ENCODE measurements around the gene PPP2R3A.
A peak's percentile ranks its signal among the peaks of the same experiment; 100 is the strongest.

Gene PPP2R3A, protein sequence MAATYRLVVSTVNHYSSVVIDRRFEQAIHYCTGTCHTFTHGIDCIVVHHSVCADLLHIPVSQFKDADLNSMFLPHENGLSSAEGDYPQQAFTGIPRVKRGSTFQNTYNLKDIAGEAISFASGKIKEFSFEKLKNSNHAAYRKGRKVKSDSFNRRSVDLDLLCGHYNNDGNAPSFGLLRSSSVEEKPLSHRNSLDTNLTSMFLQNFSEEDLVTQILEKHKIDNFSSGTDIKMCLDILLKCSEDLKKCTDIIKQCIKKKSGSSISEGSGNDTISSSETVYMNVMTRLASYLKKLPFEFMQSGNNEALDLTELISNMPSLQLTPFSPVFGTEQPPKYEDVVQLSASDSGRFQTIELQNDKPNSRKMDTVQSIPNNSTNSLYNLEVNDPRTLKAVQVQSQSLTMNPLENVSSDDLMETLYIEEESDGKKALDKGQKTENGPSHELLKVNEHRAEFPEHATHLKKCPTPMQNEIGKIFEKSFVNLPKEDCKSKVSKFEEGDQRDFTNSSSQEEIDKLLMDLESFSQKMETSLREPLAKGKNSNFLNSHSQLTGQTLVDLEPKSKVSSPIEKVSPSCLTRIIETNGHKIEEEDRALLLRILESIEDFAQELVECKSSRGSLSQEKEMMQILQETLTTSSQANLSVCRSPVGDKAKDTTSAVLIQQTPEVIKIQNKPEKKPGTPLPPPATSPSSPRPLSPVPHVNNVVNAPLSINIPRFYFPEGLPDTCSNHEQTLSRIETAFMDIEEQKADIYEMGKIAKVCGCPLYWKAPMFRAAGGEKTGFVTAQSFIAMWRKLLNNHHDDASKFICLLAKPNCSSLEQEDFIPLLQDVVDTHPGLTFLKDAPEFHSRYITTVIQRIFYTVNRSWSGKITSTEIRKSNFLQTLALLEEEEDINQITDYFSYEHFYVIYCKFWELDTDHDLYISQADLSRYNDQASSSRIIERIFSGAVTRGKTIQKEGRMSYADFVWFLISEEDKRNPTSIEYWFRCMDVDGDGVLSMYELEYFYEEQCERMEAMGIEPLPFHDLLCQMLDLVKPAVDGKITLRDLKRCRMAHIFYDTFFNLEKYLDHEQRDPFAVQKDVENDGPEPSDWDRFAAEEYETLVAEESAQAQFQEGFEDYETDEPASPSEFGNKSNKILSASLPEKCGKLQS (N-terminal part only)

DNA sequence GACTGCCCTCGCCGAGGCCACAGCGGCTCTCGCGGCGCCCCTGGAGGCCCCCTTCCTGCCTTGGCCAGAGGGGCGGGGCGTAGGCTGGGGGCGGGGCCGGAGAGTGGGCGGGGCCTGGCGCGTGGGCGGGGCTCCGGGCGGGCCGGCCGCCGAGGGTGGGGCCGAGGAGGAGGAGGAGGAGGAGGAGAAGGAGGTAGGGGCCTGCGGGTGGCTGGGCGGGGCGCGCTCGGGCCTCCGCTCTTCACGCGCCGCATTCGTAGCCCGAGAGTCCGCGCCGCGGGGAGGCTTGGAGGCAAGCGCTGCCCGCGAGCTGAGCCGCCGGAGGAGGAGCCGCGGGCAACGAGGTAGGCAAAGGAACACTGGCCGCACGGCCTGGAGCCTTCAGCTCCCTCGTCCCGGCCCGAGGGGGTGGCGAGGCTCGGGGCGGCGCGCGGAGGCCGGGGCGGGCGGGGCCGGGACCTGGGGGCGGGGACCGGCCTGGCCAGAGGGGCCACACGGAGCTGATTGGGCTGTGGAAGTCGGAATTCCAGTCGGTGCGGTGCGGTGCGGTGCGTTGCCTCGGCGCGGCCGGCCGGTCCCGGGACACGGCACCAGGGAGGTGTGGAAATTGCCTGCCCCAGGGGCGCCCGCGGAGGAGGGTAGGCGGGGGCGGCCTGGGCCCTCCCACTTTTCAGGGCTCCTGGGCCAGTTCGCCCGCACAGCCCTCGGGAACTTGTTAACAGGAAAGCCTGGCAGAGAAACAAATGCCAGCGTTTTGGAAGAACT is at the start of gene PPP2R3A:
Gene PPP2R3A (plus strand): TSS at position 223 of the 765 bp plus-strand sequence. CDS start 35,771 bp downstream, outside the sequence.
- H3K27ac ChIP-seq, result peak within 1 kb of the TSS; percentile 83
- TF ChIP-seq CTCF (conservative IDR thresholded peaks at IDR 0.05) (no peak), ZFX (IDR thresholded peaks at IDR 0.05) (peak; percentile 63)

GRCh38 chr3:135916310-135916709 is 49.2 kb upstream of the PPP2R3A start:
- TF ChIP-seq ZFX (IDR thresholded peaks at IDR 0.05) (no peak), CTCF (conservative IDR thresholded peaks at IDR 0.05) (no peak)
- no peak overlapping the region for H3K27ac ChIP-seq

GRCh38 chr3:135917076-135917475 is 48.5 kb upstream of the PPP2R3A start:
- H3K27ac ChIP-seq, result no peak overlapping the region
- no peak for TF ChIP-seq ZFX (IDR thresholded peaks at IDR 0.05)
- TF ChIP-seq CTCF (conservative IDR thresholded peaks at IDR 0.05), result no peak

- no peak for TF ChIP-seq CTCF (conservative IDR thresholded peaks at IDR 0.05)
- no peak for TF ChIP-seq ZFX (IDR thresholded peaks at IDR 0.05)
- no peak overlapping the region for H3K27ac ChIP-seq
Measured at GRCh38 chr3:135917927-135918597, 47.5 kb upstream of the PPP2R3A start.

DNA sequence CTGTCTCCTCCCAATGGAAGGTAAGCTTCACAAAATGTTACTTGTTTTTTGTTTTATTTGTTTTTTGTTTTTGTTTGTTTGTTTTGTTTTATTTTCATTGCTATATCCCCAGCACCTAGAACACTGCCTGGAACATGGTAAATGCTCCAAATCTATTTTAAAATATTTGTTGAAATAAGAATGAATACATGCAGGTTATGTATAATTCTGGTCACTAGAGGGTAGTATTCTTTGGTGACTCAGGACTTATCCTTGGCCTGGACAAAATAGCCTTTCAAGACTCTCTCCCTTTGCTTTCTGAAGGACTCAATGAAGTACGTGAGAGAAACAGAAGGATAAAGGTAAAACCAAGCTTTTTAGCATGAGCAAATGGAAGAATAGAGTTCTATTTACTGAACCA is 46.9 kb upstream of the PPP2R3A start:
- peak; percentile 80 for TF ChIP-seq CTCF (conservative IDR thresholded peaks at IDR 0.05)
- TF ChIP-seq ZFX (IDR thresholded peaks at IDR 0.05), result no peak
- H3K27ac ChIP-seq, result no peak overlapping the region

DNA sequence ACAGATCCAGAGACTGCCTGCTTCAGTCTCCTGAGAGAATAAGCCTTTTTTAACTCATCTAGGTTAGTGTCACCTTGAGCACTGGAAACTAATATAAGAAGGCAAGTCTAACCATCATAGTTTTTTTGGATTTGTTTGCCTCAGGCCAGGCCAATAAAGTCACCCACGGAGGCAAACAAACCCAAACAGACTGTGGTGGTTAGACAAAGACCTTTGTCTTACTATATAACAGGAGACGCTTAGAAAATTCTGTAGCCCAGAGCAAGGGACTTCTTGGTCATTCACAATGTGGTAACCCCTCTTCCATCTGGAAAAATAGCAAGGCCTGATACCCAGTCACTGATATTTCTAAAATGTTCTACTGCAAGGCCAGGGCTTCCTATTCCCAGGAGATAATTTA is 45.3 kb upstream of the PPP2R3A start:
- TF ChIP-seq CTCF (conservative IDR thresholded peaks at IDR 0.05) (no peak), ZFX (IDR thresholded peaks at IDR 0.05) (no peak)
- H3K27ac ChIP-seq, result no peak overlapping the region

Data from C4-2B (cell line).